ENCODE data around the gene ZNF726. TPM values are rescaled to one million over a fixed set of nuclear protein-coding genes. Genes with fewer than 3 reads are reported as not detected.
"Not testable (repeated sequence)": the region's sequence is repeated elsewhere in the genome, so short reads cannot be mapped to it uniquely, and the experiment has no call there.

Gene ZNF726
- 12.8 and 16.3 TPM in 2 replicates for total RNA-seq

DNA sequence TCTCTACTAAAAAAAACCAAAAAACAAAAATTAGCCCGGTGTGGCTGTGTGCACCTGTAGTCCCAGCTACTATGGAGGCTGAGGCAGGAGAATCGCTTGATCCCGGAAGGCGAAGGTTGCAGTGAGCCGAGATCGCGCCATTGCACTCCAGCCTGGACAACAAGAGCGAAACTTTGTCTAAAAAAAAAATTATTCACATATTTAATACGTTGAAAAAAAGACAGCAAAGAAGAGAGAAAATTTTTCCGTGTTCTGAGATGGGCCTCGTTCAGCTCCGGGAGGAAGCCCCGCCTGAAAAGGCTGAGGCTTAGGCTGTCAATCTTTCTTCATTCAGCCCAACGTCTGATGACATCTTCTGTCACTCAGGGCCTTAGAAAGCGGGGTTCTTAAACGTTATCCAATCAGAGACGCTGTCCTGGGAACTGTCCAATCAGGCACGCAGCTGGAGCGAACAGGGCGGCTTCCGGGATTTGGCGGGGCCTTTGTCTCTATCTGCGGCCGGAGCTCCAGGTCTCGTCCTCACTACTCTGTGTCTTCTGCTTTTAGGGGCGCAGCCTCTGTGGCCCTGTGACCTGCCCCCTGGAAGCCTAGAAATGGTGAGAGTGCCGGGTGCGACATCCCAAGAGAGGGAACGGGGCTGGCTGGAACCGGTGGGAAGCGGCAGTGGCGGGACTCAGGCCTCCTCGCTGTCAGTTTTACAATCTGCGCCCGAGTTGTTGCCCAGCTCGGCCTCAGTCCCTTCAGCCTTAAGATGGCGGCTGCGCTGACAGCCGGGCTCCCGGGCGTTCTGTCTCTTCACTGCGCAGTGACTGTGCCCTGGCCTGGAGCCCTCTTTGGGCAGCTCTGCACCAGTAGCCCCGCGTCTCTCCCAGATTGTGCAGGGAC lies at the start of gene ZNF726:
Gene ZNF726 (plus strand): TSS at position 485 of the 885 bp plus-strand sequence. CDS start 109 bp downstream, at position 594.
- H3K27ac Mint-ChIP-seq = peak within 1 kb of the TSS; percentile 98
- peaks cover 19% of the 10 kb centered on the region for H3K9me3 Mint-ChIP-seq
- peak; percentile 95 for DNase-seq
- peaks cover 2% of the 10 kb centered on the region for H3K4me1 Mint-ChIP-seq
- no peaks in the 10 kb centered on the region for H3K27me3 Mint-ChIP-seq
- intact Hi-C loops (cut with micrococcal nuclease) = loop anchor here (1.0 to 10.0 kb wide), 6 partner anchors 118 to 660 kb away; partner anchors contain the start of genes ZNF254, ZNF681 and ZNF724
- peaks cover 28% of the 10 kb centered on the region for H3K36me3 Mint-ChIP-seq (ENCODE audit: low read depth)
- peak within 1 kb of the TSS; percentile 97 for H3K4me3 Mint-ChIP-seq

- Mint-ChIP-seq H3K4me3 (no peak overlapping the region), H3K27me3 (no peaks in the 10 kb centered on the region), H3K27ac (no peak overlapping the region), H3K4me1 (no peaks in the 10 kb centered on the region), H3K36me3 (ENCODE audit: low read depth) (no peaks in the 10 kb centered on the region), H3K9me3 (peaks cover 22% of the 10 kb centered on the region)
- no peak for DNase-seq
- intact Hi-C loops (cut with micrococcal nuclease) = no loop called here
These were observed 46.8 kb upstream of the ZNF726 start for GRCh38 chr19:23867895-23868294.

DNA sequence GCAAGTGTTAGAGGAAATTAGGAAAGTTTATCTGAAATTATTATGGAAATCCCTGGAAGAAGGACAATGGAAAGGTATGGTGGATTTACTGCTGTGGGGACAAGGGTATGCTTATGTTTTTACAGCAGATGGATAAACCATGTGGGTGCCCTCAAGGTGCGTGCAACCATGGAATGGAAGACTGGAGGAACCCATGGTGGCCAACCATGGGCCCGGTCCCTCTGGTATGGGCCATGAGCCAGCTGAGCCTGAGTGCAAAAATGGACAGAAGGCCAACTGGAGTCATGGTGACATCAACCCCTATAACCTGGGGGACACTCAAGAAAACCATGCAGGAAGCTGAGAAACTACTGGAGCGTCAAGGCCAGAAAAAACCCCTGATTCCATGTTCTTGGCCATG lies 46.1 kb upstream of the ZNF726 start:
- no peak overlapping the region for H3K27ac Mint-ChIP-seq
- H3K4me3 Mint-ChIP-seq = no peak overlapping the region
- H3K27me3 Mint-ChIP-seq = no peaks in the 10 kb centered on the region
- H3K9me3 Mint-ChIP-seq = peaks cover 22% of the 10 kb centered on the region
- no peak for DNase-seq
- no peaks in the 10 kb centered on the region for H3K36me3 Mint-ChIP-seq (ENCODE audit: low read depth)
- intact Hi-C loops (cut with micrococcal nuclease) = no loop called here
- H3K4me1 Mint-ChIP-seq = no peaks in the 10 kb centered on the region

DNA sequence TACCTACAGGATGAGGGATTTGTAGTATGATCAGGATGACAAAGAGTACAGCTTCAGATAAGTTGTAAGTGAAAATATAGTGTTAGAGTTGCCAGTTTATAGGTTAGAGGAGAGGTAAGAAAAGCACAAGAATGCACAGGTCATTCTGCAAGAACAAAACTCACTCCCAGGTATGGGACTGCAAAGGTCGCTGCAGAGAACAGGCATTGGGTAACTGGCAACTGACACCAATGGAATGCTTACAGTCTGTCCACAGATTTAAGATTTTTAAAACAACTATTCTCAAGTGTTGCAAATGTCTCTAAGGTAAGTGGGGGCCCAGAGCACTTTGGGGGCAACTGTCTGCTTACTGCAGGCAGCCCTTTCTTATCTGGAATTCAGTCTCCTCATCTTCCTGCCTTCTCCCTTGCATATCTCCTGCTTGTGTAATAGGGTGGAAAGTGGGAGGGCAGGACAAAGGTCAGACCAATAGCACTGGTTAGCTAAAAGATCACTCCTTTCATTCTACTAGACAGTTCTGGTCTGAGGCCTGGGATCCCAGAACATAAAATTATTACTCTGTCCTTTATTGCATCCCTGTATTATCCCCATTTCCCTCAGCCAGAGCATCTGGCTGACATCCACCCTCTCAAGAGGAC lies 42.3 kb upstream of the ZNF726 start:
- intact Hi-C loops (cut with micrococcal nuclease) = no loop called here
- Mint-ChIP-seq H3K27me3 (no peaks in the 10 kb centered on the region), H3K4me3 (no peak overlapping the region), H3K9me3 (peaks cover 21% of the 10 kb centered on the region), H3K27ac (no peak overlapping the region), H3K36me3 (ENCODE audit: low read depth) (no peaks in the 10 kb centered on the region), H3K4me1 (no peaks in the 10 kb centered on the region)
- no peak for DNase-seq

GRCh38 chr19:23876261-23876660 lies 38.4 kb upstream of the ZNF726 start:
- Mint-ChIP-seq H3K27ac (no peak overlapping the region), H3K4me3 (no peak overlapping the region), H3K9me3 (peaks cover 28% of the 10 kb centered on the region), H3K36me3 (ENCODE audit: low read depth) (no peaks in the 10 kb centered on the region), H3K27me3 (no peaks in the 10 kb centered on the region), H3K4me1 (no peaks in the 10 kb centered on the region)
- intact Hi-C loops (cut with micrococcal nuclease) = no loop called here
- no peak for DNase-seq

DNA sequence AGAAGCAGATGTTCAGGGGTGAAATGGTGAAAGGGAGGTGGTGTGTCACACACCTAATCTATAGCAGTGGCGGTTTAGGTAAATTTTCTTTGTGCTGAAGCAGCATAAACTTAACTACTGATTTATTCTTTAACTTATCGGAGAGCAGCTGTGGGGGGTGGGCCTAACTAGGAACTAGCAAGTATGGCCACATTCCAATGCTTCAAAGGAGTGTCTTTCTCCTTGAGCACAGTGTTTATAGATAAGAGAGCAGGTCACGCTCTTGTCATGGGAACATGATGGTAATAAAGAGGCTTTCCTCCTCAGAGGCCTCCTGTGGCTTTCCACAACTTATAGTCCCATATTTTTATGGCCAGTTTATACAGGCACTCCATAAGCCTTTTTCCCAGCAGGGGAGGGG lies 37.9 kb upstream of the ZNF726 start:
- H3K27ac Mint-ChIP-seq; H3K27me3 Mint-ChIP-seq; intact Hi-C loops (cut with micrococcal nuclease); DNase-seq; H3K4me1 Mint-ChIP-seq; H3K36me3 Mint-ChIP-seq (ENCODE audit: low read depth); H3K4me3 Mint-ChIP-seq: not testable (repeated sequence)
- peaks cover 26% of the 10 kb centered on the region for H3K9me3 Mint-ChIP-seq

DNA sequence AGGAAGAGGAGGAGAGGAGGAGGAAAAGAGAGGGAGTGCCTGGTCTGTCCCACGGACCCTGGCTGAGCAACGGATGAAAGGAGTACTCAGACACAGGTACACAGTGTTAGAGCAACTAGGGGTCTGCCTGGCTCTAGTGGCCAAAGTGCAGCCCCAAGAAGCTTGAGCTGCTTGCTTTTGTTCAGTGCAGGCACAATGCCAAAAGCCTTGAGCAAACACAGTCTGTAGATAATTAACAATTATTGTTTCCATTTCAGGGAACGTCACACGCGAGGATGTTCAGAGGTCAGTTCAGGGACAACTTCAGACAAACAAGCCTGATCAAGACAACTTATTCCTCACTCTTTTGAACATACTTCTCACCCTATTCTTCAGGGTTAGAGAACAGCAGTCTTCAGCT lies 32.2 kb upstream of the ZNF726 start:
- no peaks in the 10 kb centered on the region for H3K36me3 Mint-ChIP-seq (ENCODE audit: low read depth)
- intact Hi-C loops (cut with micrococcal nuclease) = no loop called here
- no peak overlapping the region for H3K27ac Mint-ChIP-seq
- H3K27me3 Mint-ChIP-seq = no peaks in the 10 kb centered on the region
- H3K4me1 Mint-ChIP-seq = no peaks in the 10 kb centered on the region
- H3K9me3 Mint-ChIP-seq = peaks cover 29% of the 10 kb centered on the region
- H3K4me3 Mint-ChIP-seq = no peak overlapping the region
- no peak for DNase-seq

- H3K4me1 Mint-ChIP-seq = no peaks in the 10 kb centered on the region
- H3K4me3 Mint-ChIP-seq = no peak overlapping the region
- H3K36me3 Mint-ChIP-seq (ENCODE audit: low read depth) = no peaks in the 10 kb centered on the region
- no peak overlapping the region for H3K27ac Mint-ChIP-seq
- H3K27me3 Mint-ChIP-seq = no peaks in the 10 kb centered on the region
- intact Hi-C loops (cut with micrococcal nuclease) = no loop called here
- peaks cover 18% of the 10 kb centered on the region for H3K9me3 Mint-ChIP-seq
- no peak for DNase-seq
These were observed 30.3 kb upstream of the ZNF726 start for GRCh38 chr19:23884363-23884762.

DNA sequence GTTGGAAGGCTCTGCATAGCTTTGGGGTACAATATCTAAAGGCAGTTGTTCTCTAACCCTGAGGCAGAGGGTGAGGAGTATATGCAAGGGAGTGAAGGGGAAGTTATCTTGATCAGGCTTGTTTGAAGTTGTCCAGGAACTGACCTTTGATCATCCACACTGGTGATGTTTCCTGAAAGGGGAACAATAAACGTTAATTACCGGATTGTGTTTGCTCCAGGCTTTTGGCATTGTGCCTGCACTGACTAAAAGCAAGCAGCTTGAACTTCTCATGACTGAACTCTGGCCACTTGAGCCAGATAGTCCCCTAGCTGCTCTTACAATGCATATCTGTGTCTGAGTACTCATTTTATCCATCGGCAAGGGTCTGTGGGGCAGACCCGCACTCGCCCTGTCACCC lies 27.0 kb upstream of the ZNF726 start:
- H3K9me3 Mint-ChIP-seq = peaks cover 12% of the 10 kb centered on the region
- no peak for DNase-seq
- no peaks in the 10 kb centered on the region for H3K4me1 Mint-ChIP-seq
- no peak overlapping the region for H3K4me3 Mint-ChIP-seq
- intact Hi-C loops (cut with micrococcal nuclease) = no loop called here
- no peaks in the 10 kb centered on the region for H3K27me3 Mint-ChIP-seq
- no peak overlapping the region for H3K27ac Mint-ChIP-seq
- no peaks in the 10 kb centered on the region for H3K36me3 Mint-ChIP-seq (ENCODE audit: low read depth)

DNA sequence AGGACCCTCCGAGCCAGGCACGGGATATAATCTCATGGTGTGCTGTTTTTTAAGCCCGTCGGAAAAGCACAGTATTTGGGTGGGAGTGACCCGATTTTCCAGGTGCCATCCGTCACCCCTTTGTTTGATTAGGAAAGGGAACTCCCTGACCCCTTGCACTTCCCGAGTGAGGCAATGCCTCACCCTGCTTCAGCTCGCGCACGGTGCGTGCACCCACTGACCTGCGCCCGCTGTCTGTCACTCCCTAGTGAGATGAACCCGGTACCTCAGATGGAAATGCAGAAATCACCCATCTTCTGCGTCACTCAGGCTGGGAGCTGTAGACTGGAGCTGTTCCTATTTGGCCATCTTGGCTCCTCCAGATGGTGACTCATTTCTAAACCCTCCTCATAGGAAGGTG lies 18.6 kb upstream of the ZNF726 start:
- intact Hi-C loops (cut with micrococcal nuclease); H3K27me3 Mint-ChIP-seq; H3K36me3 Mint-ChIP-seq (ENCODE audit: low read depth); H3K4me1 Mint-ChIP-seq; H3K4me3 Mint-ChIP-seq; DNase-seq; H3K27ac Mint-ChIP-seq: not testable (repeated sequence)
- H3K9me3 Mint-ChIP-seq = peaks cover 25% of the 10 kb centered on the region

DNA sequence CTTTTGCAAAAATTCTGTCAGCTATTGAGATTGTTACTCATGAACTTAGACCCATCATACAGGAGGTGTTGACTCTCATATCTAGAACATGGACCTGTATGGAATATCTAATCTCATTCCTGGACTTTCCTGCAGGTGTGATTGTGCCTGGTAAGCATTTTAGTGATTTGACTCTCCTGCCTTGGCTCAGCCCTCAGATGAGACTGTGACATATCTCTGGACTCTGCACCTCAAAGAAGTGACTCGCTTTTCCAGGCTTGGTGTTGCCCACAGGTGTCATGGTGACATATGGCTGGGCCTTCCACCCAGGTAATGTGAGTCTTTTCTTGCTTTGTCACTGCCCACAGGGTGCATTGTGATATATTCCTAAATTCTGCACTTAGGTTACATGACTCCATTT lies 17.8 kb upstream of the ZNF726 start:
- DNase-seq = no peak
- Mint-ChIP-seq H3K27me3 (no peaks in the 10 kb centered on the region), H3K36me3 (ENCODE audit: low read depth) (no peaks in the 10 kb centered on the region), H3K27ac (no peak overlapping the region), H3K4me1 (no peaks in the 10 kb centered on the region), H3K9me3 (peaks cover 28% of the 10 kb centered on the region), H3K4me3 (no peak overlapping the region)
- intact Hi-C loops (cut with micrococcal nuclease) = no loop called here

- Mint-ChIP-seq H3K27ac (no peak overlapping the region), H3K36me3 (ENCODE audit: low read depth) (no peaks in the 10 kb centered on the region), H3K27me3 (no peaks in the 10 kb centered on the region), H3K9me3 (peaks cover 38% of the 10 kb centered on the region), H3K4me3 (no peak overlapping the region), H3K4me1 (no peaks in the 10 kb centered on the region)
- no peak for DNase-seq
- intact Hi-C loops (cut with micrococcal nuclease) = no loop called here
These were observed 13.3 kb upstream of the ZNF726 start for GRCh38 chr19:23901360-23901759.

GRCh38 chr19:23904406-23904805 lies 10.3 kb upstream of the ZNF726 start:
- Mint-ChIP-seq H3K4me1 (no peaks in the 10 kb centered on the region), H3K27ac (no peak overlapping the region), H3K9me3 (peaks cover 41% of the 10 kb centered on the region), H3K4me3 (no peak overlapping the region), H3K36me3 (ENCODE audit: low read depth) (no peaks in the 10 kb centered on the region), H3K27me3 (no peaks in the 10 kb centered on the region)
- DNase-seq = no peak
- intact Hi-C loops (cut with micrococcal nuclease) = no loop called here

DNA sequence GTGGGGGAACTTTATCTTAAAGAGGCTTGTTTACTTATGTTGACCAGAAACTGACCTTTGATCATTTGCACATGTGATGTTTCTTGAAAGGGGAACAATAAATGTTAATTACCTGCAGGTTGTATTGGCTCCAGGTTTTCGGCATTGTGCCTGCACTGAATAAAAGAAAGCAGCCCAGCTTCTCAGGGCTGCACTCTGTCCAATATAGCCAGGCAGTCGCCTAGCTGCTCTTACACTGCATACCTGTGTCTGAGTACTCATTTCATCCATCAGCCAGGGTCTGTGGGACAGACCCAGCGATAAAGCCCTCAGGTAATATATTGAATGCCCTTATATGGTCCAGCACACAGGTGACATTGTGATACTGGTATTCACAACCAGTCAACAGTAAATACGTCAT lies 8.9 kb upstream of the ZNF726 start:
- intact Hi-C loops (cut with micrococcal nuclease) = no loop called here
- DNase-seq = no peak
- no peak overlapping the region for H3K27ac Mint-ChIP-seq
- no peak overlapping the region for H3K4me3 Mint-ChIP-seq
- peaks cover 43% of the 10 kb centered on the region for H3K9me3 Mint-ChIP-seq
- H3K36me3 Mint-ChIP-seq (ENCODE audit: low read depth) = no peaks in the 10 kb centered on the region
- no peaks in the 10 kb centered on the region for H3K27me3 Mint-ChIP-seq
- H3K4me1 Mint-ChIP-seq = no peaks in the 10 kb centered on the region
